Renal cortical epithelial cell (primary cell): Measurements from ENCODE around the gene KDM4B. TPM values are rescaled to one million over a fixed set of nuclear protein-coding genes. Genes with fewer than 3 reads are reported as not detected.
A peak's percentile ranks its signal among the peaks of the same experiment; 100 is the strongest.
"Not testable (repeated sequence)": the region's sequence is repeated elsewhere in the genome, so short reads cannot be mapped to it uniquely, and the experiment has no call there.

ENCODE experiments used
- DNase-seq: peaks from one replicate; pipeline ENCODE4 v3.0.0-alpha.2; 2011; ENCODE audit warnings: low read depth
- total RNA-seq: library from RNA; depleted of rRNA; stranded (reverse); fragments of >200 nt; gene quantifications from 2 replicates; pipeline ENCODE4 v1.2.3, GENCODE V29; 2014

The KDM4B gene
- total RNA-seq, 1 donor from 2014 or later: 47.0 TPM

GRCh38 chr19:5164845-5165696 is 196.2 kb downstream of the KDM4B start:
- DNase-seq: not testable (repeated sequence)

GRCh38 chr19:5165697-5166019 is 196.7 kb downstream of the KDM4B start:
- DNase-seq: no peak

DNA sequence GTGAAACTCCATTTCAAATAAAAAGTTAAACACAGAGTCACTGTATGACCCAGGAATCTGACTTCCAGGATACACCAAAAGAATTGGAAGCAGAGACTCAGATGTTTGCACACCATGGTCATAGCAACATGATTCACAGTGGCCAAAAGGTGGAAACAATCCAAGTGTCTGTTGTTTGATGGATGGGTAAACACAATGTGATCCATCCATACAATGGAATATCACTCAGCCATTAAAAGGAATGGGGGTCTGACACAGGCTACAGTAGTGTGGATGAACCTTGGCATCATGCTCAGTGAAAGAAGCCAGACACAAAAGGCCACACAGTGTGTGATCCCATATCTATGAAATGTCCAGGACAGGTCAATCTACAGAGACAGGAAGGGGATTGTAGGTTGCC is 197.3 kb downstream of the KDM4B start:
- DNase-seq: peak; percentile 67

- no peak for DNase-seq
Measured at GRCh38 chr19:5170329-5170745, 201.4 kb downstream of the KDM4B start.

GRCh38 chr19:5171711-5172110 is 202.8 kb downstream of the KDM4B start:
- DNase-seq: peak; percentile 7

- DNase-seq: peak; percentile 71
Measured at GRCh38 chr19:5172859-5173630, 204.1 kb downstream of the KDM4B start.

DNA sequence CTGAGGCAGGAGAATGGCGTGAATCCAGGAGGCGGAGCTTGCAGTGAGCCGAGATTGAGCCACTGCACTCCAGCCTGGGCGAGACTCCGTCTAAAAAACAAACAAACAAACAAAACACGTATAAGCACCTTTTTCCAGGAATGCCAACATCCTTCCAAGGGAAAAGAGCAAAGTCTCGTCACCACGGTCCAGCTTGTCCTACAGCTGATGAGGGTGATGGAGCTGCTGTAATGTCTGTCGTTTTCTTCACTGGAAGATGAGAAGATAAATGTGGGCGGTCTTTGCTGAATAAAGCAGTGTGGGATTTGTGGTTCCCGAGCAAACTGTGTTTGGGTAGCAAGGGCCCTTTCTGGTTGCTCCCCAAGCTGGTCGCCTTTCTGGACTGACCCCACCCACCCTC is 205.1 kb downstream of the KDM4B start:
- no peak for DNase-seq

GRCh38 chr19:5177745-5178450 is 209.0 kb downstream of the KDM4B start:
- no peak for DNase-seq

DNA sequence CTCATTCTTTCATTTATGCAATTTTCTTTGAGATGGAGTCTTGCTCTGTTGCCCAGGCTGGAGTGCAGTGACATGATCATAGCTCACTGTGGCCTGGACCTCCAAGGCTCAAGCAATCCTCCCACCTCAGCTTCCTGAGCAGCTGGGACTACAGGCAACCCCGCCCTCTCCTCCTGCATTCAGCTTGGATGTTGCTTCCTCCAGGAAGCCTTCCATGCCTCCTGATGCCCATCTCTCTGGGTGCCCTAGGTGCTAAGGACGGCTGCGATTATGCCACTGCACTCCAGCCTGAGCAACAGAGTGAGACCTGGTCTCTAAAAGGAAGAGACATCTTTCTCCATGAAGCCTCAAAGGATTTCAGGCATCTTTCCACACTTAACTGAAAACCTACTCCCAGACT is 209.9 kb downstream of the KDM4B start:
- DNase-seq: no peak

DNA sequence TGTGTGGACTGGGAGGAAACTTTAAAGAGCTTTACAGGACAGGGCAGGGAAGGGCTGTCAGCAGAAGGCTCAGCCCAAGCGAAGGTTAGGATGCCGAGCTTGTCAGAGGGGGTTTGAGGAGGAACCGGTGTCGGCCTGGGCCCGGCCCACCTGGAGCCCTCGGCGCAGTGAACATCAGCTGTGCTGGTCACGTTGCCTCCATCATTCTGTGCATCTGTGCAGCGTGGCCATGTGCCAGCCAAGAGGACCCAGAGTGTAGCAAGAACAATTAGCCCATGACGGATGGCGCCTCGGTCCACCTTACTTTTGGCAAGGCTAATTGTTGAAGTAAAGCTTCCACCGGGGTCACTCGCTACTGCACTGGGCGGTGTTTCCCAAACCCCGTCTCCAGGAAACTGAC is 210.3 kb downstream of the KDM4B start:
- no peak for DNase-seq

DNA sequence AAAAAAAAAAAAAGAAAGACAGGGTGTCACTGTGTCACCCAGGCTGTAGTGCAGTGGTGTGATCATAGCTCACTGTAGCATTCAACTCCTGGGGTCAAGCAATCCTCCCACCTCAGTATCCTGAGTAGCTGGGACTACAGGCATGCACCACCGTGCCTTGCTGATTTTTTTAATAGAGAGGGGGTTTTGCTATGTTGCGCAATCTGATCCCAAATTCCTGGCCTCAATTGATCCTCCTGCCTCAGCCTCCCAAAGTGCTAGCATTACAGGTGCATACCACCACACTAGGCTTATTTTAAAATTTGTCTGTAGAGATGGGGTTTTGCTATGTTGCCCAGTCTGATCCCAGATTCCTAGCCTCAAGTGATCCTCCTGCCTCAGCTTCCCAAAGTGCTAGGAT is 212.4 kb downstream of the KDM4B start:
- no peak for DNase-seq

GRCh38 chr19:5182751-5183150 is 213.8 kb downstream of the KDM4B start:
- DNase-seq: no peak

- no peak for DNase-seq
Measured at GRCh38 chr19:5183616-5184015, 214.7 kb downstream of the KDM4B start.

GRCh38 chr19:5184930-5185329 is 216.0 kb downstream of the KDM4B start:
- no peak for DNase-seq

DNA sequence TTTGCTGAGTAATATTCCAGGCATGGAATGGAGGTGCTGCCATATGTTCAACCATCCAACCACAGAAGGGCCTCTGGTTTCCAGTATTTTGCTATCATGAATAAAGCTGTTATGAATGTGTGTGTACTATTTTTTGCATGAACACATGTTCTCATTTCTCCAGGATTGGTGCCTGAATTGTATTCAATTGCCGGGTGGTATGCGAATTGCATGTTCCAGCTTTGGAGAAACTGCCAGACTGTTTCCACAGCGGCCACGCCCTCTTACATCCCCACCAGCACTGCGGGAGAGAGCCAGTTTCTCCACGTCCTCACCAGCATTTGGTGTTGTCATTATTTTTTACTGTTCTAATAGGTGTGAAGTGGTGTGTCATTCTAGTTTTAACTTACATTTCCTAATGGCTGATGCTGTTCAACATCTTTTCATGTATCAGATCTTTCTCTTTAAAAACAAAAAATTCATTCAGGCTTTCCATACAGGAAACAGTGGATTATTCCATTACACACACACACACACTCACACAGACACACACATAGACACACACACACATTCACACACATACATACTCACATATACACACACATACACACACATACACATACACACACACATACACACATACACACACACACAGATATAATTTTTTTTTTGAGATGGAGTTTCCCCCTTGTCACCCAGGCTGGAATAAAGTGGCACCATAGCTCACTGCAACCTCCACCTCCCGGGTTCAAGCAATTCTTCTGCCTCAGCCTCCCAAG is 217.6 kb downstream of the KDM4B start:
- DNase-seq: no peak

- no peak for DNase-seq
Measured at GRCh38 chr19:5188548-5189317, 219.8 kb downstream of the KDM4B start.

GRCh38 chr19:5189318-5189607 is 220.3 kb downstream of the KDM4B start:
- no peak for DNase-seq

GRCh38 chr19:5191091-5191490 is 222.2 kb downstream of the KDM4B start:
- DNase-seq: no peak

DNA sequence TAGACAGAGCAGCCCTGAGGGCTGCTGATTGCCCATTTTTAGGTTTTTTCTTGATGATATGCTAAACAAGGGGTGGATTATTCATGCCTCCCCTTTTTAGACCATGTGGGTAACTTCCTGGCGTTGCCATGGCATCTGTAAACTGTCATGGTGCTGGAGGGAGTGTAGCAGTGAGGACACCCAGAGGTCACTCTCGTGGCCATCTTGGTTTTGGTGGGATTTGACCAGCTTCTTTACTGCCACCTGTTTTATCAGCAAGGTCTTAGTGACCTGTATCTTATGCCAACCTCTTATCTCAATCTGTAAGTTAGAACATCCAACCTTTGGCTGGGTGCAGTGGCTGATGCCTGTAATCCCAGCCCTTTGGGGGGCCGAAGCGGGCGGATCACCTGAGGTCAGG is 223.7 kb downstream of the KDM4B start:
- no peak for DNase-seq

DNA sequence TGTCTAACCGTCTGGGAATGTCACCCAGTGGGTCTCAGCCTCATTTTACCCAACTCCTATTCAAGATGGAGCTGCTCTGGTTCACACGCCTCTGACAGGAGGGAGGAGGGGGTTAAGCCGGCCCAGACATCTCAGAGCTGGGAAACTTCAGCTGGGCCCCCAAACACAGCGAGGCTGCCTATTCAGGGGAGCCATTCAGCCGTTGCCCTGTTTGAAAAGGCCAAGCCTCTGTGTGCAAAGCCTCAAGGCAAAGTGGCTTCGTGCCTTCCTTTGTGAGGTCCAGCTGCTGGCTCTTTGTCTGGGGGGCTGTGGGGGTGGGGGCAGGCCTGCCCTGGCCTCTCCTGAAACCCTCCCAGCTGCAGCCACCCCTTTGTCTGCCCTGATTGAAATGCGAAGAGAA is 224.3 kb downstream of the KDM4B start:
- no peak for DNase-seq

GRCh38 chr19:5194641-5195040 is 225.7 kb downstream of the KDM4B start:
- no peak for DNase-seq
